Mucosa of descending colon (tissue), 3 donors: Measurements from ENCODE around the gene CHST10. TPM values are rescaled to one million over a fixed set of nuclear protein-coding genes. Genes with fewer than 3 reads are reported as not detected.

ENCODE experiments used
- ATAC-seq: fragments of 200-7000 bp; cut with Tn5 transposase; one replicate; pipeline ENCODE4 v1.9.1; 2020; ENCODE audit warnings: mild to moderate bottlenecking, moderate library complexity
- DNase-seq, 3 donors: peaks; one replicate each; pipeline ENCODE4 v3.0.0-alpha.2; 2020
- H3K36me3 ChIP-seq: fragments of 200-600 bp; one replicate; pipeline ENCODE4 v1.8.0; 2021; ENCODE audit warnings: low read depth, mild to moderate bottlenecking
- H3K4me1 ChIP-seq: fragments of 200-600 bp; one replicate; pipeline ENCODE4 v1.8.0; 2021; ENCODE audit warnings: low read depth, mild to moderate bottlenecking
- H3K4me3 ChIP-seq: fragments of 200-600 bp; one replicate; pipeline ENCODE4 v1.8.0; 2021; ENCODE audit warnings: mild to moderate bottlenecking
- H3K9me3 ChIP-seq: fragments of 200-600 bp; one replicate; pipeline ENCODE4 v1.8.0; 2021; ENCODE audit warnings: mild to moderate bottlenecking
- CTCF ChIP-seq: fragments of 200-600 bp; IDR thresholded peaks from one replicate; pipeline ENCODE4 v1.8.0; 2022; ENCODE audit warnings: antibody characterized with exemption, mild to moderate bottlenecking
- intact Hi-C, 2 donors: fragments of 100-400 bp; cut with DNase I in 1 of 2; cut with micrococcal nuclease in 1 of 2; formaldehyde crosslinking; loops; one replicate each; pipeline versions ENCODE4 v1.11.0 to v1.11.1; 2022; cut with DNase I, micrococcal nuclease
- total RNA-seq, 3 donors: library from RNA; stranded (reverse); fragmentation: NEBNext Ultra II Directional in 2 of 3; extraction: Animal tissue kit (Norgen Biotek cat#: 25700) in 2 of 3; gene quantifications; one replicate each; pipeline versions ENCODE4 v1.2.1 to v1.2.4, GENCODE V29; 2021 to 2023
- donor health status: DM: no; HTN: no; CAD: no; lungs with moderate emphysema.
- donor health status: DM: no; HTN: no; CAD: no.
- donor health status: DM: no; HTN: yes; CAD: no.

CHST10 gene
- total RNA-seq, 3 donors from 2014 or later: 0.78 to 9.8 (median 0.87) TPM

- no peak for ATAC-seq
- no peak for DNase-seq
- H3K4me3 ChIP-seq: no peak overlapping the region
- no peak for TF ChIP-seq CTCF
- no peaks in the 10 kb centered on the region for H3K4me1 ChIP-seq
- H3K36me3 ChIP-seq: no peaks in the 10 kb centered on the region
- intact Hi-C loops: no loop called here
- no peaks in the 10 kb centered on the region for H3K9me3 ChIP-seq
These were observed 29.2 kb upstream of the CHST10 start for GRCh38 chr2:100446696-100447095.

GRCh38 chr2:100437751-100438150 is 20.3 kb upstream of the CHST10 start:
- Histone ChIP-seq H3K4me3 (no peak overlapping the region), H3K9me3 (no peaks in the 10 kb centered on the region), H3K36me3 (no peaks in the 10 kb centered on the region), H3K4me1 (no peaks in the 10 kb centered on the region)
- no peak for TF ChIP-seq CTCF
- DNase-seq: no peak
- intact Hi-C loops: no loop called here
- no peak for ATAC-seq

- Histone ChIP-seq H3K9me3 (no peaks in the 10 kb centered on the region), H3K4me1 (no peaks in the 10 kb centered on the region), H3K4me3 (no peak overlapping the region), H3K36me3 (no peaks in the 10 kb centered on the region)
- DNase-seq: no peak
- no peak for ATAC-seq
- intact Hi-C loops: no loop called here
- TF ChIP-seq CTCF: no peak
These were observed 12.3 kb upstream of the CHST10 start for GRCh38 chr2:100429726-100430125.

GRCh38 chr2:100427627-100428258 is 10.3 kb upstream of the CHST10 start:
- ATAC-seq: peak; percentile 64
- Histone ChIP-seq H3K4me3 (no peak overlapping the region), H3K36me3 (no peaks in the 10 kb centered on the region), H3K9me3 (no peaks in the 10 kb centered on the region), H3K4me1 (no peaks in the 10 kb centered on the region)
- intact Hi-C loops: no loop called here
- DNase-seq: peak in 2 of 3 donors; percentile 58 to 84
- peak; percentile 15 for TF ChIP-seq CTCF

- no peak for TF ChIP-seq CTCF
- no peaks in the 10 kb centered on the region for H3K36me3 ChIP-seq
- ATAC-seq: no peak
- intact Hi-C loops: no loop called here
- no peak for DNase-seq
- H3K4me1 ChIP-seq: no peaks in the 10 kb centered on the region
- H3K9me3 ChIP-seq: no peaks in the 10 kb centered on the region
- H3K4me3 ChIP-seq: no peak overlapping the region
These were observed 9.6 kb upstream of the CHST10 start for GRCh38 chr2:100427111-100427510.

GRCh38 chr2:100426384-100426720 is 8.9 kb upstream of the CHST10 start:
- no peaks in the 10 kb centered on the region for H3K36me3 ChIP-seq
- no peak overlapping the region for H3K4me3 ChIP-seq
- H3K9me3 ChIP-seq: no peaks in the 10 kb centered on the region
- TF ChIP-seq CTCF: no peak
- DNase-seq: no peak
- intact Hi-C loops: no loop called here
- ATAC-seq: no peak
- H3K4me1 ChIP-seq: no peaks in the 10 kb centered on the region
